ENCODE measurements around the gene GCNT4. TPM values are rescaled to one million over a fixed set of nuclear protein-coding genes. Genes with fewer than 3 reads are reported as not detected.

The GCNT4 gene
- total and polyA plus RNA-seq, 2 of the 8 experiments (the other 6 are each of a cell fraction or from before 2014, with no cell fraction given) = 1.1 to 14.5 TPM

DNA sequence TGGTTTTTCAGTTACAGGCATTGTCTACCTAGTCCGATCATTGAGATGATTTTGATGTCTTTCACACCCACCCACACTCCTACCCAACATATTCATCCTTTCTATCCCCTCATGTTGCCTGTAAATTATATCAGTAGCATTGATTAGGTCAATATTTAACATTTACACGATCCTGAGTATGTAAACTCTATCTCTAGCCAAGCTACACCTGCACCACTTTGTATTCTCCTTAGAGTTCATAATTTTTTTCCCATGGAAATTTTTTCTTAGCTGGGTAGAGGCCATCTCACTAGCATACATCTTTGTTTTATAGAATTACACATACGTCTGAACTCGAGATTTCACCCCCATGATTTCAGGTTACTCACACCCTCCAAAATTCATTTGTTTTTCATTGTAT, 30.6 kb downstream of the GCNT4 start (continued):
- TF ChIP-seq TEAD4 (IDR thresholded peaks at IDR 0.05; ENCODE audit: low read depth, low read length) (no peak), SRF (IDR thresholded peaks at IDR 0.05; ENCODE audit: low read depth, low read length) (no peak), POLR2AphosphoS5 (IDR thresholded peaks at IDR 0.05; ENCODE audit: low read depth, low read length) (no peak), FOSL1 (IDR thresholded peaks at IDR 0.05; ENCODE audit: insufficient read depth, low read depth, low read length) (no peak), SP2 (IDR thresholded peaks at IDR 0.05; ENCODE audit: low read length) (no peak), TAF7 (optimal IDR thresholded peaks at IDR 0.05; ENCODE audit: borderline replicate concordance, low read depth, low read length) (no peak), CBX8 (IDR thresholded peaks at IDR 0.05; ENCODE audit: borderline replicate concordance, low read depth, low read length) (no peak)
